Activated CD4-positive, alpha-beta T cell treated with anti-CD3 and anti-CD28 coated beads, Interleukin-2, Interleukin-6, amounts not matched to agents 100 ng/mL and 50 ng/mL, durations not matched to agents 16 hours and 8 hours (primary cell): Measurements from ENCODE around the gene LIM2.

Experiments used
- DNase-seq: peaks from one replicate; pipeline ENCODE4 v3.0.0-alpha.2; 2020

The LIM2 gene

GRCh38 chr19:51365211-51365964, 22.4 kb downstream of the LIM2 start:
- peak; percentile 33 for DNase-seq

GRCh38 chr19:51364200-51365106, 23.3 kb downstream of the LIM2 start:
- no peak for DNase-seq

- DNase-seq, result no peak
Measured at GRCh38 chr19:51361239-51361638, 26.5 kb downstream of the LIM2 start.

GRCh38 chr19:51359294-51359693, 28.5 kb downstream of the LIM2 start:
- no peak for DNase-seq

DNA sequence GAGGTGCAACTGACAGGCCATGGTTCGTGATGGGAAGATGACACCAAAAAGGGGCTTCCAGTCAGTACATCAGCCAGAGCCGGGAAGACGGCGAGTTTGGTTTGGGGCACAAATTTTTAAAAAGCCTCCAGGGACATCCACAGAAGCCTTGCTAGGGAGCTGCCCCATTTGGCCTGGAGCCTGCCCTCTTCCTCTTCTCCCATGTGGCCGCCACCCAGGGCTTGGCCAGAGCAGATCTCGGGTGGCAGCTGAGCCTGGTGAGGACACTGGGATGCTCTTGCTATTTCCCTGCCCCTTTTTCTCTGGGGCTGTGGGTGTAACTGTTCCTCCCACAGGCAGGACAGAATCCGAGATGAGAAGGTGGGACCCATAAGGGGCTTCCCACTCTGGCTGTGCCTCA, 29.8 kb downstream of the LIM2 start:
- DNase-seq, result no peak

GRCh38 chr19:51356159-51356801, 31.5 kb downstream of the LIM2 start:
- no peak for DNase-seq

DNA sequence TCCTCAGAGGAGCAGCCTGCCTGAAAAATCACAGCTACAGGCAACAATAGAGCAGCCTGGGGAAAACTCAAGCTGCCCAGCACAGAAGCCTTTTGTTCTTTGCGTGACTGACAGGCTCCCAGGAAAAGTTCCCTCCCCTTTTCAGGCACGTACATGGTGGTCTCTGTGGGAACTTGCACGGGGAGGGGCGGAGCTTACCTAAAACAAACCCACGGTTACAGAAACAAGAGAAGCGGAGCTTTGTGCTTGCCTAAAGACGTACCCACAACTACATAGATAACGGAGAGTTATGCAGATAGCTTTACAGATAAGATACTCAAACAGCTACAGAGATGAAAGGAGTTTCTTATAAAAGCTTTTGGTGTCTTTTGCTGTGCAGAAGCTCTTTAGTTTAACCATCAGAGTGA, 33.0 kb downstream of the LIM2 start:
- peak; percentile 49 for DNase-seq

- no peak for DNase-seq
Measured at GRCh38 chr19:51354103-51354741, 33.6 kb downstream of the LIM2 start.

DNA sequence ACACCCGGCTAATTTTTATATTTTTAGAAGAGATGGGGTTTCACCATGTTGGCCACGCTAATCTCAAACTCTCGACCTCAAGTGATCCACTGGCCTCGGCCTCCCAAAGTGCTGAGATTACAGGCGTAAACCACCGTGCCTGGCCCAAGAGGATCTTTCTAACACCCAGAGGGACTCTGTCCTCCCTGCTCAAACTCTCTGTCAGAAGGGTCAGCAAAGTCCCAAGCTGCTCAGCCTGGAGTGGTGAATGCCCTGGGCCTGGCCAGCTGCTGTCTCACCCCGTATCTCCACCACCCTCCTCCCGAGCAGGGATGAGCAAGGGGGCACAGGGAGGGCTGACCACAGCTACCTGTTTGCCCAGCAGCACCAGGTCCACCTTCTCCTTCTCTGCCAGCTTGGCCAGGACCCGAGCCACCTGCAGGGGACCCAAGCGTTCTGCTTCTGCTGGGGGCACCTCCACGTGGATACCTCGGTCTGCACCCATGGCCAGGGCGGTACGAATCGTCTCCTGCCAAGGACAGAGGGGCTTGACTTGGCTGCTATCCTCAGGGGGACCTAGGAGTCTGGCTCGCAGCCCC, 34.9 kb downstream of the LIM2 start:
- no peak for DNase-seq

GRCh38 chr19:51351266-51351990, 36.3 kb downstream of the LIM2 start:
- no peak for DNase-seq

- DNase-seq, result no peak
Measured at GRCh38 chr19:51347209-51347928, 40.4 kb downstream of the LIM2 start.

DNA sequence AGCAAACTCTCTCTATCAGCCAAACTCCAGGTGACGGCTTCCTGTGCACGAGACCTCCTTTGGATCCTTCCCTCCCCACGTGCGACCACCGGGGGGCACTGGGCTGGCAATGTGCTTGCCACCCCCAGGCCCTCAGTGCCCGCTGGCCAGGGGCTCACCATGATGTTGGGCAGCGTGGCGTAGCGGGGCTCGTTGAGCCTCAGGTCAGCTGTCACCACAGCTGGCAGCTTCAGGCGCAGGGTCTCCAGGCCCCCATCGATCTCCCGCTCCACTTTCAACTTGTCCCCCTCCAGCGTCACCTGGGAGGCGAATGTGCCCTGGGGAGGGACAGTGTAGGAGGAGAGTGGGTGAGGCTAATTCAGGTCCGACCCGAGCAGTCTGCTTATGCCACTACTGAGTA, 41.0 kb downstream of the LIM2 start:
- DNase-seq, result no peak

GRCh38 chr19:51345076-51345620, 42.6 kb downstream of the LIM2 start:
- no peak for DNase-seq

DNA sequence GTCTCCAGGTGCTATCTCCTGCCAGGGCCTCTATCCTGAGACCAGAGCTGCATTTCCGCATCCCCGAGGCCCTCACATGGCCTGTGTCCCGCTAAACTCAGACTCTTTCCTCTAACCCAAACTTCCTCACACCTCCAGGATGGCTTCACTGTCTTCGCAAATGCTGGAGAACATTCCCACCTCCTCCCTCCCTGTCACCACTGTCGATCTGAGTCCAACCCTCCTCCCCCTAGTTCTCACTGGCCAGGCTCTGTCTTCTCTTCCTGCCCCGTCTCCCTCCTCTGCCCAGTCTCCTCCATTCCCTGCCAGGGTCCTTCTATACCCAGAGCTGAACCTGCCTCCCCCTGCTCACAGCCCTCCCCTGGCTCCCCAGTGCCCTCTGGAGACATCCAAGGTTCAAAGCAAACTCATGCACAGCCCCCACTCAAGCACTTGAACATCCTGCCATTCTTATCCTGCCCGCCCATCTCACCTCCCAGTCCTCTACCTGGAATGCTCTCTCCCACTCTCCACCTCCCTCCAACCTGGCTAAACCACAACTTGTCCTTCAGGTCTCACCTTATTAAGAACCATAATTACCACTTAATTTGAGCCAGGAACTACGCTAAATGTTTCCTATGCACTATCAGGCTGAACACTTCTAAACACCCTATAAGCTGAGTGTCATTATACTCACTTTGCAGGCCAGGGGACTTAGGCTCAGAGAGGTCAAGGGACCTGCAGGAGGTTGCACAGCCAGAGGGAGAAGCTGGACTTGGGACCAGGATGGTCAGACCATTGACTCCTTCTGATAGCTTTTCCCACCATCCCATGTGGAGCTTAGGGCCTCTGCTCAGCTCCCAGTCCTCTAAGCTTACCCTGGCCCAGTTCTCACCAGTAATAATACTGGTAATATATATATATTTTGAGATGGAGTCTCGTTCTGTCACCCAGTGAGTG, 44.9 kb downstream of the LIM2 start:
- DNase-seq, result no peak

- no peak for DNase-seq
Measured at GRCh38 chr19:51341976-51342580, 45.7 kb downstream of the LIM2 start, which contains the start of gene VSIG10L. Gene VSIG10L, minus strand, starts transcription at chr19:51342139. Its CDS starts 15 bp downstream, at chr19:51342124.

GRCh38 chr19:51341066-51341465, 46.7 kb downstream of the LIM2 start:
- no peak for DNase-seq

DNA sequence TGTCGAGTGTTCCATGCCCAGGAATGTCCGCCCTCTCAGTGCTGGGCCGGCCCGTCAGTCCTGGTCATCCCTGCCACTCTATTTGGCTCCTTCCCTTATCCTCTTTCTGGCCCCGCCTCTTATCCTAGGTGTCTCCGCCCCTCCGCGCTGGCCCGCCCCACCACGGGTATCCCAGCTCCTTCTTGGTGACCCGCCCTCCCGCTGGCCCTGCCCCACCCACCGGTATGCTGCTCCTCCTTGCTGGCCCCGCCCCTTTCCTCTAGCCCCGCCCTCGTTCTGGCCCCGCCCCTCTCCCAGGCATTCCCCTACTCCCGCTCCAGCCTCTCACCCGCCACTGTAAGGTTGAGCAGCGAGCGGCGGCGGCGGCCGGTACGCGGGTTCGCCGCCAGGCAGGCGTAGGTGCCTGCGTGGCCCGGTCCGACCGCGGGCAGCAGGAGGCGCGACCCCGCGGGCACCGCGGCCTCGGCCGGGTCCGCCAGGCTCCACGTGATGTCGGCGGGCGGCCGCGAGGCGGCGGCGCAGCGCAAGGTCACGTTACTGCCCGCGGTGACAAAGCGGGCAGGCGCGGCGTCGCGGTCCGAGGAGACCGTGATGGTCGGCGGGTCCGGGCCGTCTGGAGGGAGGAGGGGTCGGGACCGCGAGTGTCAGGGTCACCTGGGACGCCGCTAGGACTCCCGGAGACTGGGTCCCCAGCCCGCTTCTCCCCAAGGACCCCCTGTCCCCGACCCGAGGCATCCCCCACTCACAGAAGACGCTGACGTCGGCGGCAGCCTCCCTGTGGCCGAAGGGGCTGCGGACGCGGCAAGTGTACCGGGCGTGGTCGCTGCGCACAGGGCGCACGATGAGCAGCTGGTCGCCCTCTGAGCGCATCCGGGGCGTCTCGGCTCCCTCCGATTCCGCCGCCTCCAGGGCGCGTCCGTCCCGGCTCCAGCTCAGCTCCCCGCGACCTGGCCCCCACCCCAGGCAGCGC, 47.8 kb downstream of the LIM2 start:
- DNase-seq, result peak; percentile 97

GRCh38 chr19:51339313-51339686, 48.5 kb downstream of the LIM2 start:
- DNase-seq, result no peak
